SHP77 treated with DMSO at 0.1 percent for 48 hours (cell line): ENCODE results near the gene NIPAL1.
"Not testable (repeated sequence)": the region's sequence is repeated elsewhere in the genome, so short reads cannot be mapped to it uniquely, and the experiment has no call there.

Source experiments
- DNase-seq: peaks from one replicate; lab custom pipeline; 2025; lab: John Stamatoyannopoulos, UW

NIPAL1 gene

GRCh38 chr4:48016141-48017107 lies at the start of gene NIPAL1, which contains the start of gene CNGA1:
Gene NIPAL1 (plus strand): TSS chr4:48016772. CDS start chr4:48016840, 68 bp downstream.
Gene CNGA1 (minus strand): TSS chr4:48016681. CDS start chr4:47952689, 63,992 bp downstream.
- peak; percentile 18 for DNase-seq

GRCh38 chr4:47968847-47969246 lies 47.7 kb upstream of the NIPAL1 start:
- no peak for DNase-seq

GRCh38 chr4:47972181-47972580 lies 44.4 kb upstream of the NIPAL1 start:
- no peak for DNase-seq

GRCh38 chr4:47972721-47973120 lies 43.9 kb upstream of the NIPAL1 start:
- no peak for DNase-seq

- DNase-seq: no peak
Measured at GRCh38 chr4:47974566-47974965, 42.0 kb upstream of the NIPAL1 start.

- DNase-seq: no peak
Measured at GRCh38 chr4:47990145-47990544, 26.4 kb upstream of the NIPAL1 start.

GRCh38 chr4:47992475-47992874 lies 24.1 kb upstream of the NIPAL1 start:
- DNase-seq: not testable (repeated sequence)

- no peak for DNase-seq
Measured at GRCh38 chr4:47996021-47996420, 20.6 kb upstream of the NIPAL1 start.

- no peak for DNase-seq
Measured at GRCh38 chr4:48002267-48002666, 14.3 kb upstream of the NIPAL1 start.

- DNase-seq: peak; percentile 1
Measured at GRCh38 chr4:48003568-48003967, 13.0 kb upstream of the NIPAL1 start.

GRCh38 chr4:48005781-48006180 lies 10.8 kb upstream of the NIPAL1 start:
- DNase-seq: no peak

- no peak for DNase-seq
Measured at GRCh38 chr4:48008021-48008596, 8.5 kb upstream of the NIPAL1 start.

GRCh38 chr4:48010906-48011305 lies 5.7 kb upstream of the NIPAL1 start:
- not testable (repeated sequence) for DNase-seq

- DNase-seq: no peak
Measured at GRCh38 chr4:48011722-48012121, 4.8 kb upstream of the NIPAL1 start.

- DNase-seq: no peak
Measured at GRCh38 chr4:48012824-48013223, 3.7 kb upstream of the NIPAL1 start.

GRCh38 chr4:48015216-48015615 lies 1.4 kb upstream of the NIPAL1 start:
- no peak for DNase-seq

GRCh38 chr4:48015678-48016077 lies 894 bp upstream of the NIPAL1 start:
- no peak for DNase-seq

- DNase-seq: no peak
Measured at GRCh38 chr4:48017108-48017571, 568 bp downstream of the NIPAL1 start.

GRCh38 chr4:48018112-48018511 lies 1.5 kb downstream of the NIPAL1 start:
- DNase-seq: no peak

- DNase-seq: no peak
Measured at GRCh38 chr4:48021100-48021499, 4.5 kb downstream of the NIPAL1 start.

- no peak for DNase-seq
Measured at GRCh38 chr4:48022192-48022799, 5.7 kb downstream of the NIPAL1 start.

GRCh38 chr4:48024522-48024921 lies 8.0 kb downstream of the NIPAL1 start:
- no peak for DNase-seq

- DNase-seq: peak; percentile 75
Measured at GRCh38 chr4:48025005-48025404, 8.4 kb downstream of the NIPAL1 start.
